ENCODE measurements around the gene ABCF3. TPM values are rescaled to one million over a fixed set of nuclear protein-coding genes. Genes with fewer than 3 reads are reported as not detected.
A peak's percentile ranks its signal among the peaks of the same experiment; 100 is the strongest.

The ABCF3 gene
- total and polyA plus RNA-seq, 2 experiments from 2014 or later: 47.8 to 59.1 TPM

- Histone ChIP-seq H3F3A (ENCODE audit: insufficient read depth) (peaks cover 54% of the 10 kb centered on the region), H3K27ac (no peak overlapping the region), H3K79me2 (ENCODE audit: insufficient read depth) (peaks cover 90% of the 10 kb centered on the region), H3K36me3 (ENCODE audit: low read depth) (peaks cover 30% of the 10 kb centered on the region), H3K9me3 (ENCODE audit: low read depth) (no peaks in the 10 kb centered on the region), H3K4me3 (no peak overlapping the region), H2AFZ (no peak overlapping the region), H3K4me2 (ENCODE audit: unreplicated experiment) (no peak overlapping the region), H3K4me1 (ENCODE audit: insufficient read depth) (peaks cover 52% of the 10 kb centered on the region), H3K9me2 (ENCODE audit: insufficient read depth) (no peaks in the 10 kb centered on the region), H4K20me1 (ENCODE audit: insufficient read depth) (no peaks in the 10 kb centered on the region), H3K9ac (no peak overlapping the region), H3K27me3 (replicated peaks; ENCODE audit: insufficient read depth) (no peaks in the 10 kb centered on the region)
- DNase-seq: no peak
- WGBS, 2 experiments (ENCODE audit: low coverage in 1 of 2, low lambda C conversion rate in 2 of 2, missing lambda C conversion rate in 2 of 2): 92% methylated on average over 16 of the region's 16 CpGs
- in situ Hi-C loops (cut with MboI): no loop called here
- no peak for TF ChIP-seq EZH2phosphoT487 (IDR thresholded peaks at IDR 0.05; ENCODE audit: insufficient read depth, low read depth)
- TF ChIP-seq EZH2 (IDR thresholded peaks at IDR 0.05; ENCODE audit: insufficient read depth, poor library complexity, severe bottlenecking): no peak
Observed at GRCh38 chr3:184164648-184165330, 21.2 kb upstream of the ABCF3 start.

- Histone ChIP-seq H3K9me2 (ENCODE audit: insufficient read depth) (no peaks in the 10 kb centered on the region), H3K27ac (no peak overlapping the region), H3K36me3 (ENCODE audit: low read depth) (peaks cover 33% of the 10 kb centered on the region), H3K9me3 (ENCODE audit: low read depth) (no peaks in the 10 kb centered on the region), H3F3A (ENCODE audit: insufficient read depth) (peaks cover 49% of the 10 kb centered on the region), H3K79me2 (ENCODE audit: insufficient read depth) (peaks cover 88% of the 10 kb centered on the region), H3K4me1 (ENCODE audit: insufficient read depth) (peaks cover 46% of the 10 kb centered on the region), H3K4me2 (ENCODE audit: unreplicated experiment) (no peak overlapping the region), H3K27me3 (replicated peaks; ENCODE audit: insufficient read depth) (no peaks in the 10 kb centered on the region), H3K9ac (no peak overlapping the region), H4K20me1 (ENCODE audit: insufficient read depth) (no peaks in the 10 kb centered on the region), H3K4me3 (no peak overlapping the region), H2AFZ (no peak overlapping the region)
- DNase-seq: no peak
- in situ Hi-C loops (cut with MboI): no loop called here
- WGBS, 2 experiments (ENCODE audit: low coverage in 1 of 2, low lambda C conversion rate in 2 of 2, missing lambda C conversion rate in 2 of 2): 84 to 86% methylated on average over 3 of the region's 3 CpGs
- no peak for TF ChIP-seq EZH2 (IDR thresholded peaks at IDR 0.05; ENCODE audit: insufficient read depth, poor library complexity, severe bottlenecking)
- TF ChIP-seq EZH2phosphoT487 (IDR thresholded peaks at IDR 0.05; ENCODE audit: insufficient read depth, low read depth): no peak
Observed at GRCh38 chr3:184165543-184165942, 20.5 kb upstream of the ABCF3 start.

- H3F3A ChIP-seq (ENCODE audit: insufficient read depth): peaks cover 55% of the 10 kb centered on the region
- DNase-seq: no peak
- H3K36me3 ChIP-seq (ENCODE audit: low read depth): peaks cover 33% of the 10 kb centered on the region
- H3K27me3 ChIP-seq (replicated peaks; ENCODE audit: insufficient read depth): no peaks in the 10 kb centered on the region
- in situ Hi-C loops (cut with MboI): no loop called here
- no peaks in the 10 kb centered on the region for H3K9me3 ChIP-seq (ENCODE audit: low read depth)
- no peaks in the 10 kb centered on the region for H3K9me2 ChIP-seq (ENCODE audit: insufficient read depth)
- H3K4me3 ChIP-seq: no peak overlapping the region
- H3K79me2 ChIP-seq (ENCODE audit: insufficient read depth): peaks cover 88% of the 10 kb centered on the region
- H2AFZ ChIP-seq: no peak overlapping the region
- 91 to 93% methylated on average over 5 to 6 of the region's 6 CpGs for WGBS, 2 experiments (ENCODE audit: low coverage in 1 of 2, low lambda C conversion rate in 2 of 2, missing lambda C conversion rate in 2 of 2)
- H4K20me1 ChIP-seq (ENCODE audit: insufficient read depth): no peaks in the 10 kb centered on the region
- no peak overlapping the region for H3K4me2 ChIP-seq (ENCODE audit: unreplicated experiment)
- TF ChIP-seq EZH2 (IDR thresholded peaks at IDR 0.05; ENCODE audit: insufficient read depth, poor library complexity, severe bottlenecking) (no peak), EZH2phosphoT487 (IDR thresholded peaks at IDR 0.05; ENCODE audit: insufficient read depth, low read depth) (no peak)
- H3K4me1 ChIP-seq (ENCODE audit: insufficient read depth): peaks cover 41% of the 10 kb centered on the region
- no peak overlapping the region for H3K9ac ChIP-seq
- H3K27ac ChIP-seq: 0 out of 2 replicates have a peak overlapping the region, but pooled peaks have one; percentile 91
Observed at GRCh38 chr3:184166671-184167070, 19.3 kb upstream of the ABCF3 start.

GRCh38 chr3:184167786-184168185 lies 18.2 kb upstream of the ABCF3 start:
- WGBS, 2 experiments (ENCODE audit: low coverage in 1 of 2, low lambda C conversion rate in 2 of 2, missing lambda C conversion rate in 2 of 2): 93 to 96% methylated on average over 8 of the region's 8 CpGs
- no peaks in the 10 kb centered on the region for H3K27me3 ChIP-seq (replicated peaks; ENCODE audit: insufficient read depth)
- peaks cover 39% of the 10 kb centered on the region for H3K36me3 ChIP-seq (ENCODE audit: low read depth)
- DNase-seq: no peak
- H3K4me2 ChIP-seq (ENCODE audit: unreplicated experiment): no peak overlapping the region
- H2AFZ ChIP-seq: no peak overlapping the region
- TF ChIP-seq EZH2phosphoT487 (IDR thresholded peaks at IDR 0.05; ENCODE audit: insufficient read depth, low read depth) (no peak), EZH2 (IDR thresholded peaks at IDR 0.05; ENCODE audit: insufficient read depth, poor library complexity, severe bottlenecking) (no peak)
- H3K9me3 ChIP-seq (ENCODE audit: low read depth): no peaks in the 10 kb centered on the region
- H4K20me1 ChIP-seq (ENCODE audit: insufficient read depth): no peaks in the 10 kb centered on the region
- peak overlapping the region; percentile 51 for H3K9ac ChIP-seq
- no peak overlapping the region for H3K4me3 ChIP-seq
- in situ Hi-C loops (cut with MboI): no loop called here
- H3K27ac ChIP-seq: peak overlapping the region; percentile 91
- H3K4me1 ChIP-seq (ENCODE audit: insufficient read depth): peaks cover 39% of the 10 kb centered on the region
- H3K9me2 ChIP-seq (ENCODE audit: insufficient read depth): no peaks in the 10 kb centered on the region
- peaks cover 83% of the 10 kb centered on the region for H3K79me2 ChIP-seq (ENCODE audit: insufficient read depth)
- H3F3A ChIP-seq (ENCODE audit: insufficient read depth): peaks cover 58% of the 10 kb centered on the region
